Spinal cord (tissue), 10 donors: ENCODE measurements around the gene TMEM38A. TPM values are rescaled to one million over a fixed set of nuclear protein-coding genes. Genes with fewer than 3 reads are reported as not detected.
"Not testable (repeated sequence)": the region's sequence is repeated elsewhere in the genome, so short reads cannot be mapped to it uniquely, and the experiment has no call there.

Source experiments
- DNase-seq, 6 donors: peaks; one replicate each; pipeline versions ENCODE4 v3.0.0 to v3.0.0-alpha.2; 2013 to 2015; ENCODE audit warnings: low spot score in 6 of 6, low read depth in 4 of 6
- H3K27ac ChIP-seq: one replicate; pipeline ENCODE4 v1.5.1; 2013; ENCODE audit warnings: low read depth, low read length, control low read depth
- H3K27me3 ChIP-seq: one replicate; pipeline ENCODE4 v1.6.1; 2013; ENCODE audit warnings: low read length; ENCODE audit not compliant: control insufficient read depth, insufficient read depth
- H3K36me3 ChIP-seq: one replicate; pipeline ENCODE4 v1.6.1; 2013; ENCODE audit warnings: low read length; ENCODE audit not compliant: control insufficient read depth, insufficient read depth
- H3K4me1 ChIP-seq: one replicate; pipeline ENCODE4 v1.6.1; 2013; ENCODE audit warnings: low read length; ENCODE audit not compliant: control insufficient read depth, insufficient read depth
- H3K4me3 ChIP-seq: one replicate; pipeline ENCODE4 v1.5.1; 2013; ENCODE audit warnings: low read depth, low read length, control low read depth
- H3K9me3 ChIP-seq: one replicate; pipeline ENCODE4 v1.6.1; 2013; ENCODE audit warnings: low read length; ENCODE audit not compliant: control insufficient read depth, insufficient read depth
- WGBS: methylation state at CpG from one replicate; pipeline ENCODE4 v1.1.5; 2013; ENCODE audit warnings: missing lambda C conversion rate; ENCODE audit not compliant: insufficient coverage; 5-methylcytosine and 5-hydroxymethylcytosine counted together
- polyA plus RNA-seq, 2 donors: library from polyadenylated mRNA; unstranded; fragments of 120-200 nt; gene quantifications; one replicate each; pipeline ENCODE4 v1.2.1, GENCODE V29; 2013; ENCODE audit not compliant: insufficient read length in 2 of 2
- total RNA-seq, 2 donors: library from RNA; depleted of rRNA in 1 of 2; stranded (reverse); fragments of 120-200 nt in 1 of 2; fragments of >200 nt in 1 of 2; gene quantifications; one replicate each; pipeline versions ENCODE4 v1.2.3 to v1.2.4, GENCODE V29; 2013 to 2014
- donor health status: healthy.

TMEM38A gene
- total and polyA plus RNA-seq, 4 donors = 8.8 to 20.3 (median 17.0) TPM

DNA sequence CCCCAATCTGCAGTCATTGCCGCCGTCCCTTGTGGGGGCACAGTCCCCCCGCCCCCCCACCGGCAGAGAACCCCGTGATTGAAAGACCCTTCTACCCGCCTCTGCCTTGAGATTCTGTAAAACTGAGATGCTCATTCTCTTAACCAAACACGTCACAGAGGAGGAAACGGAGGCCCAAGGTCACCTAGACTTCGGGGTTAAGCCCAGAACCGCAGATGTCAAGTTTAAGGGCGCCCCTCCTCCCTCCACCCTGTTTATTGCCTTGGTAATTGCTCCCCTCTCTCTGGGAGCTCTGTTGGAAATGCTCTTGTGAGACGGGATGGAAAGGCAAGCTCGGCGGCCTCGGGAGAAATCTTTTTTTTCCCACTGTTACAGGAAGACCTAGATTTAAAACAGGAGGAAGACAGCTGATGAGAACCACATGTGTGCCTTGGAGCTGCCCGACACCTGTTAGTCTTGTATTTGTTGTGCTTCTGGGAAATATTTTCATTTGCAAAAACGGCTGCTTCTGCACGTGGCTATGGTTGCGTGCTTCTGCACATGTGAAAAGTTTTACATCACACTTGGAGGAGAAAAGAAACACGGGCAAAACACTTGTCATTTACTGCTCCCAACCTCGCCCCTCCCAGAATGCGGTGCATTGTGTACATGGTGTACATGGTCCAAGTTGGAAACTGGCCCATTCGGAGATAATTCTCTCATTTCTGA, 31.8 kb upstream of the TMEM38A start:
- peaks cover 31% of the 10 kb centered on the region for H3K36me3 ChIP-seq
- H3K27ac ChIP-seq = peak overlapping the region; percentile 98
- peak overlapping the region; percentile 96 for H3K4me3 ChIP-seq
- 2% methylated on average over 12 of the region's 23 CpGs for WGBS
- peaks cover 21% of the 10 kb centered on the region for H3K4me1 ChIP-seq
- no peaks in the 10 kb centered on the region for H3K9me3 ChIP-seq
- peak in 4 of 6 donors; percentile 13 to 50 (median 33) for DNase-seq
- H3K27me3 ChIP-seq = no peaks in the 10 kb centered on the region

DNA sequence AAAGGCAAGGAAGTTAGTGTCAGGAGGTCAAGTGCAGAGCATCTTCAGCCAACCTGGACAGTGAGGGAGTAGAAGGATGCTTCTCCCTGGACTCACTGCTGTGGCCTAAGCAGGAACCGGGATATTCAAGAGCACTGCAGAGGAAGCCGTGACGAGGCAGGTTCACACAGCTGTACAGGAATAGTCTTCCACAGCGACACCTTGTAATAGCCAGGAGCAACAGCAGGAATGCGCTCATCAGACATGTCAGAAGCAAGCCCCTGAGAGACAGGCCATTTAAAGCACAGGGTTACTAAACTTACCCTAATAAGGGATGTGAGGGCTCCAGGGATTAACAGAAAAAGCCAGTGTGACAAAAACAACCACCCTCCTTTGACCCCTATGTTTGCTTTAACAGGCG, 29.5 kb upstream of the TMEM38A start:
- no peak overlapping the region for H3K4me3 ChIP-seq
- WGBS = 95% methylated on average over 4 of the region's 6 CpGs
- no peaks in the 10 kb centered on the region for H3K9me3 ChIP-seq
- H3K27me3 ChIP-seq = no peaks in the 10 kb centered on the region
- H3K36me3 ChIP-seq = peaks cover 40% of the 10 kb centered on the region
- H3K27ac ChIP-seq = no peak overlapping the region
- no peak for DNase-seq
- H3K4me1 ChIP-seq = peaks cover 17% of the 10 kb centered on the region

GRCh38 chr19:16637535-16637934, 23.4 kb upstream of the TMEM38A start:
- Histone ChIP-seq H3K4me3 (no peak overlapping the region), H3K36me3 (peaks cover 63% of the 10 kb centered on the region), H3K9me3 (no peaks in the 10 kb centered on the region), H3K27ac (no peak overlapping the region), H3K4me1 (no peaks in the 10 kb centered on the region), H3K27me3 (no peaks in the 10 kb centered on the region)
- DNase-seq = no peak

- WGBS = 100% methylated on average over 1 of the region's 1 CpG
- H3K4me3 ChIP-seq = no peak overlapping the region
Observed at GRCh38 chr19:16638666-16639065, 22.3 kb upstream of the TMEM38A start.

GRCh38 chr19:16640951-16641350, 20.0 kb upstream of the TMEM38A start:
- Histone ChIP-seq H3K36me3 (peaks cover 68% of the 10 kb centered on the region), H3K4me3 (no peak overlapping the region), H3K27ac (no peak overlapping the region), H3K9me3 (no peaks in the 10 kb centered on the region), H3K27me3 (no peaks in the 10 kb centered on the region), H3K4me1 (peaks cover 13% of the 10 kb centered on the region)
- WGBS = no CpG with 5 or more reads among the region's 1 CpG
- no peak for DNase-seq

More at GRCh38 chr19:16638666-16639065, 22.3 kb upstream of the TMEM38A start:
- Histone ChIP-seq H3K9me3 (no peaks in the 10 kb centered on the region), H3K27me3 (no peaks in the 10 kb centered on the region), H3K36me3 (peaks cover 65% of the 10 kb centered on the region), H3K4me1 (no peaks in the 10 kb centered on the region), H3K27ac (no peak overlapping the region)
- no peak for DNase-seq

GRCh38 chr19:16641695-16642094, 19.2 kb upstream of the TMEM38A start:
- Histone ChIP-seq H3K4me3 (no peak overlapping the region), H3K9me3 (no peaks in the 10 kb centered on the region), H3K27ac (no peak overlapping the region), H3K36me3 (peaks cover 67% of the 10 kb centered on the region), H3K4me1 (peaks cover 15% of the 10 kb centered on the region), H3K27me3 (no peaks in the 10 kb centered on the region)
- 100% methylated on average over 2 of the region's 10 CpGs for WGBS
- DNase-seq = no peak

GRCh38 chr19:16645140-16645539, 15.8 kb upstream of the TMEM38A start:
- peaks cover 18% of the 10 kb centered on the region for H3K4me1 ChIP-seq
- DNase-seq = peak in 2 of 6 donors; percentile 48 to 67
- no peaks in the 10 kb centered on the region for H3K9me3 ChIP-seq
- H3K27me3 ChIP-seq = no peaks in the 10 kb centered on the region
- H3K36me3 ChIP-seq = peaks cover 75% of the 10 kb centered on the region
- H3K27ac ChIP-seq = no peak overlapping the region
- WGBS = 62% methylated on average over 8 of the region's 9 CpGs
- H3K4me3 ChIP-seq = no peak overlapping the region

GRCh38 chr19:16649734-16650133, 11.2 kb upstream of the TMEM38A start:
- Histone ChIP-seq H3K4me3 (no peak overlapping the region), H3K9me3 (no peaks in the 10 kb centered on the region), H3K27ac (no peak overlapping the region), H3K4me1 (peaks cover 13% of the 10 kb centered on the region), H3K36me3 (peaks cover 83% of the 10 kb centered on the region), H3K27me3 (no peaks in the 10 kb centered on the region)
- peak in 1 of 6 donors; percentile 42 for DNase-seq
- WGBS = 87% methylated on average over 3 of the region's 9 CpGs

GRCh38 chr19:16650821-16651220, 10.1 kb upstream of the TMEM38A start:
- no peak for DNase-seq
- Histone ChIP-seq H3K27me3 (no peaks in the 10 kb centered on the region), H3K36me3 (peaks cover 83% of the 10 kb centered on the region), H3K27ac (no peak overlapping the region), H3K4me3 (no peak overlapping the region), H3K4me1 (peaks cover 6% of the 10 kb centered on the region), H3K9me3 (no peaks in the 10 kb centered on the region)
- 71% methylated on average over 2 of the region's 2 CpGs for WGBS

DNA sequence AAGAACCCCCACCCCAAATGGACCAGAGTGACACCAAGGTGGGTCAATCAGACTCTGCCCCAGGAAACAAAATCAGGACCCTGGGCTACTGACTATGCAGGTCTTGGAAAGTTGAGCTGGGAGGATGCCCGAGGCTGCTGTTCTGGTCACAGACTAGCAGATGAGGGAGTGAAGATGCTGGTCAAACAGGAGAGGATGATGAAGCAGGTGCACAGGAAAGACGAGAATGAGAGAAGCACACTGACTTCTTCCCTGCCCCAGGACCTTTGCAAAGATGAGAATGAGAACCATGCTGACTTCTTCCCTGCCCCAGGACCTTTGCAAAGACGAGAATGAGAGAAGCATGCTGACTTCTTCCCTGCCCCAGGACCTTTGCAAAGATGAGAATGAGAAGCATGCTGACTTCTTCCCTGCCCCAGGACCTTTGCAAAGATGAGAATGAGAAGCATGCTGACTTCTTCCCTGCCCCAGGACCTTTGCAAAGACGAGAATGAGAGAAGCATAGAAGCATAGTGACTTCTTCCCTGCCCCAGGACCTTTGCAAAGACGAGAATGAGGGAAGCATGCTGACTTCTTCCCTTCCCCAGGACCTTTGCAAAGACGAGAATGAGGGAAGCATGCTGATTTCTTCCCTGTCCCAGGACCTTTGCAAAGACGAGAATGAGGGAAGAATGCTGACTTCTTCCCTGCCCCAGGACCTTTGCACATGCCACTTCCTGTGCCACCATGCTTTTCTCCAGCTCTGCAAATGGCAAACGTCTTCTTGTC, 9.3 kb upstream of the TMEM38A start:
- not testable (repeated sequence) for H3K4me1 ChIP-seq

More for the DNA sequence above, 9.3 kb upstream of the TMEM38A start:
- WGBS = 99% methylated on average over 6 of the region's 8 CpGs
- DNase-seq, H3K9me3 ChIP-seq, H3K27ac ChIP-seq, H3K4me3 ChIP-seq, H3K27me3 ChIP-seq: not testable (repeated sequence)
- H3K36me3 ChIP-seq = peaks cover 84% of the 10 kb centered on the region
